ENCODE measurements around the gene SCARB2. TPM values are rescaled to one million over a fixed set of nuclear protein-coding genes. Genes with fewer than 3 reads are reported as not detected.

The SCARB2 gene
- total RNA-seq, 1 experiment from 2014 or later: 51.3 TPM

- Histone ChIP-seq H3K9me2 (ENCODE audit: insufficient read depth) (no peaks in the 10 kb centered on the region), H3K4me1 (ENCODE audit: control insufficient read depth in 1 of 2, insufficient read depth in 2 of 2, low read length in 2 of 2) (peaks cover 0 to 7% of the 10 kb centered on the region in 2 experiments; a peak in 1 of 4 replicates), H3K27ac (ENCODE audit: low read depth, low read length) (no peak overlapping the region), H2AFZ (ENCODE audit: low read depth, low read length, poor library complexity, severe bottlenecking) (no peak overlapping the region), H4K20me1 (ENCODE audit: insufficient read depth) (no peaks in the 10 kb centered on the region), H3K4me2 (ENCODE audit: low read length) (no peak overlapping the region), H3K9me3 (ENCODE audit: control insufficient read depth in 1 of 2, insufficient read depth in 1 of 2, low read depth in 1 of 2, low read length in 2 of 2) (no peaks in the 10 kb centered on the region), H3K79me2 (ENCODE audit: insufficient read depth, low read length) (peaks cover 57% of the 10 kb centered on the region), H3K9ac (ENCODE audit: low read length) (no peak overlapping the region), H3K27me3 (ENCODE audit: insufficient read depth, low read length) (no peaks in the 10 kb centered on the region), H3K4me3 (replicated peaks in 1 of 2; ENCODE audit: low read depth in 1 of 2, low read length in 2 of 2) (no peak overlapping the region), H3K36me3 (ENCODE audit: control insufficient read depth in 1 of 2, insufficient read depth in 2 of 2, low read length in 2 of 2) (no peaks in the 10 kb centered on the region)
- DNase-seq (ENCODE audit: low read depth, low spot score) (no peak), ATAC-seq (no peak)
- ChIA-PET CTCF (no interaction called here), RAD21 (ENCODE audit: low non-redundant PET in 1 of 2, low total read pairs in 2 of 2, uncharacterized antibody in 2 of 2, unreplicated experiment in 2 of 2) (no interaction called here), POLR2A (no interaction called here)
- TF ChIP-seq EZH2 (IDR thresholded peaks at IDR 0.05) (no peak), ZBTB33 (IDR thresholded peaks at IDR 0.05; ENCODE audit: extremely low read depth, insufficient replicate concordance, low read length) (no peak), POLR2A (IDR thresholded peaks at IDR 0.05; ENCODE audit: borderline replicate concordance, extremely low read depth, insufficient read depth, insufficient read length) (no peak), ZFX (IDR thresholded peaks at IDR 0.05) (no peak), JUND (IDR thresholded peaks at IDR 0.05) (no peak), EZH2phosphoT487 (IDR thresholded peaks at IDR 0.05; ENCODE audit: borderline replicate concordance) (no peak), SRF (IDR thresholded peaks at IDR 0.05; ENCODE audit: low read depth) (no peak), POLR2AphosphoS5 (IDR thresholded peaks at IDR 0.05; ENCODE audit: low read depth, low read length) (no peak), RAD21 (IDR thresholded peaks at IDR 0.05; ENCODE audit: low read depth) (no peak), CEBPB (IDR thresholded peaks at IDR 0.05; ENCODE audit: low read depth) (no peak), SP1 (IDR thresholded peaks at IDR 0.05; ENCODE audit: low read depth) (no peak), FOSL1 (IDR thresholded peaks at IDR 0.05; ENCODE audit: low read depth) (no peak), ZNF274 (IDR thresholded peaks at IDR 0.05; ENCODE audit: low read depth, low read length) (no peak), YY1 (IDR thresholded peaks at IDR 0.05; ENCODE audit: extremely low read depth, insufficient replicate concordance, low read depth, low read length) (no peak), TCF7L2 (IDR thresholded peaks at IDR 0.05; ENCODE audit: borderline replicate concordance, extremely low read depth, insufficient read depth, insufficient read length) (no peak)
- TF ChIP-seq, protein P1, sequence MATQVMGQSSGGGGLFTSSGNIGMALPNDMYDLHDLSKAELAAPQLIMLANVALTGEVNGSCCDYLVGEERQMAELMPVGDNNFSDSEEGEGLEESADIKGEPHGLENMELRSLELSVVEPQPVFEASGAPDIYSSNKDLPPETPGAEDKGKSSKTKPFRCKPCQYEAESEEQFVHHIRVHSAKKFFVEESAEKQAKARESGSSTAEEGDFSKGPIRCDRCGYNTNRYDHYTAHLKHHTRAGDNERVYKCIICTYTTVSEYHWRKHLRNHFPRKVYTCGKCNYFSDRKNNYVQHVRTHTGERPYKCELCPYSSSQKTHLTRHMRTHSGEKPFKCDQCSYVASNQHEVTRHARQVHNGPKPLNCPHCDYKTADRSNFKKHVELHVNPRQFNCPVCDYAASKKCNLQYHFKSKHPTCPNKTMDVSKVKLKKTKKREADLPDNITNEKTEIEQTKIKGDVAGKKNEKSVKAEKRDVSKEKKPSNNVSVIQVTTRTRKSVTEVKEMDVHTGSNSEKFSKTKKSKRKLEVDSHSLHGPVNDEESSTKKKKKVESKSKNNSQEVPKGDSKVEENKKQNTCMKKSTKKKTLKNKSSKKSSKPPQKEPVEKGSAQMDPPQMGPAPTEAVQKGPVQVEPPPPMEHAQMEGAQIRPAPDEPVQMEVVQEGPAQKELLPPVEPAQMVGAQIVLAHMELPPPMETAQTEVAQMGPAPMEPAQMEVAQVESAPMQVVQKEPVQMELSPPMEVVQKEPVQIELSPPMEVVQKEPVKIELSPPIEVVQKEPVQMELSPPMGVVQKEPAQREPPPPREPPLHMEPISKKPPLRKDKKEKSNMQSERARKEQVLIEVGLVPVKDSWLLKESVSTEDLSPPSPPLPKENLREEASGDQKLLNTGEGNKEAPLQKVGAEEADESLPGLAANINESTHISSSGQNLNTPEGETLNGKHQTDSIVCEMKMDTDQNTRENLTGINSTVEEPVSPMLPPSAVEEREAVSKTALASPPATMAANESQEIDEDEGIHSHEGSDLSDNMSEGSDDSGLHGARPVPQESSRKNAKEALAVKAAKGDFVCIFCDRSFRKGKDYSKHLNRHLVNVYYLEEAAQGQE (IDR thresholded peaks at IDR 0.05; ENCODE audit: low read depth): no peak
- TF ChIP-seq, protein P2, sequence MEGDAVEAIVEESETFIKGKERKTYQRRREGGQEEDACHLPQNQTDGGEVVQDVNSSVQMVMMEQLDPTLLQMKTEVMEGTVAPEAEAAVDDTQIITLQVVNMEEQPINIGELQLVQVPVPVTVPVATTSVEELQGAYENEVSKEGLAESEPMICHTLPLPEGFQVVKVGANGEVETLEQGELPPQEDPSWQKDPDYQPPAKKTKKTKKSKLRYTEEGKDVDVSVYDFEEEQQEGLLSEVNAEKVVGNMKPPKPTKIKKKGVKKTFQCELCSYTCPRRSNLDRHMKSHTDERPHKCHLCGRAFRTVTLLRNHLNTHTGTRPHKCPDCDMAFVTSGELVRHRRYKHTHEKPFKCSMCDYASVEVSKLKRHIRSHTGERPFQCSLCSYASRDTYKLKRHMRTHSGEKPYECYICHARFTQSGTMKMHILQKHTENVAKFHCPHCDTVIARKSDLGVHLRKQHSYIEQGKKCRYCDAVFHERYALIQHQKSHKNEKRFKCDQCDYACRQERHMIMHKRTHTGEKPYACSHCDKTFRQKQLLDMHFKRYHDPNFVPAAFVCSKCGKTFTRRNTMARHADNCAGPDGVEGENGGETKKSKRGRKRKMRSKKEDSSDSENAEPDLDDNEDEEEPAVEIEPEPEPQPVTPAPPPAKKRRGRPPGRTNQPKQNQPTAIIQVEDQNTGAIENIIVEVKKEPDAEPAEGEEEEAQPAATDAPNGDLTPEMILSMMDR (IDR thresholded peaks at IDR 0.05 in 2 of 3, conservative IDR thresholded peaks at IDR 0.05 in 1 of 3; ENCODE audit: borderline replicate concordance in 1 of 3, insufficient read depth in 1 of 3, low read depth in 2 of 3, low read length in 2 of 3): no peak
- TF ChIP-seq, protein P3, sequence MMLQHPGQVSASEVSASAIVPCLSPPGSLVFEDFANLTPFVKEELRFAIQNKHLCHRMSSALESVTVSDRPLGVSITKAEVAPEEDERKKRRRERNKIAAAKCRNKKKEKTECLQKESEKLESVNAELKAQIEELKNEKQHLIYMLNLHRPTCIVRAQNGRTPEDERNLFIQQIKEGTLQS (IDR thresholded peaks at IDR 0.05): no peak
- BruUV-seq (replicated peaks): no TSS peak
- intact Hi-C loops (cut with micrococcal nuclease): no loop called here
These were observed 8.1 kb downstream of the SCARB2 start for GRCh38 chr4:76205476-76205875.

All from HCT116 (cell line).